Heart right ventricle (tissue), 16 donors: ENCODE measurements around the gene TANGO2. TPM values are rescaled to one million over a fixed set of nuclear protein-coding genes. Genes with fewer than 3 reads are reported as not detected.
A peak's percentile ranks its signal among the peaks of the same experiment; 100 is the strongest.

ENCODE experiments used
- ATAC-seq, 8 donors: fragments of 200-7000 bp; cut with Tn5 transposase; one replicate each; pipeline ENCODE4 v1.9.1; 2020; ENCODE audit warnings: mild to moderate bottlenecking in 8 of 8, moderate library complexity in 8 of 8, moderate number of reproducible peaks in 1 of 8
- DNase-seq, 2 donors: peaks; one replicate each; pipeline ENCODE4 v3.0.0-alpha.2; 2020
- H3K27ac ChIP-seq, 10 donors: fragments of 200-600 bp; sonication (generic) in 2 of 10; one replicate each; pipeline versions ENCODE4 v1.5.0 to v1.8.0; 2020 to 2022; ENCODE audit warnings: mild to moderate bottlenecking in 3 of 10
- H3K27me3 ChIP-seq, 7 donors: fragments of 200-600 bp; one replicate each; pipeline ENCODE4 v1.8.0; 2021 to 2022; ENCODE audit warnings: mild to moderate bottlenecking in 2 of 7
- H3K36me3 ChIP-seq, 9 donors: fragments of 200-600 bp; sonication (generic) in 1 of 9; one replicate each; pipeline versions ENCODE4 v1.5.0 to v1.8.0; 2020 to 2022; ENCODE audit warnings: mild to moderate bottlenecking in 2 of 9
- H3K4me1 ChIP-seq, 9 donors: fragments of 200-600 bp; sonication (generic) in 1 of 9; one replicate each; pipeline versions ENCODE4 v1.5.0 to v1.8.0; 2020 to 2022; ENCODE audit warnings: mild to moderate bottlenecking in 4 of 9
- H3K4me3 ChIP-seq, 10 donors: fragments of 200-600 bp; sonication (generic) in 2 of 10; one replicate each; pipeline versions ENCODE4 v1.5.0 to v1.8.0; 2020 to 2022; ENCODE audit warnings: mild to moderate bottlenecking in 7 of 10, moderate library complexity in 2 of 10
- H3K9me3 ChIP-seq, 11 donors: fragments of 200-600 bp in 10 of 11; sonication (generic) in 2 of 11; one replicate each; pipeline versions ENCODE4 v1.5.0 to v1.8.0; 2013 to 2022; ENCODE audit warnings: mild to moderate bottlenecking in 2 of 11, control low read depth in 1 of 11, moderate library complexity in 1 of 11
- WGBS, 2 donors: extraction: QIAGEN DNeasy Blood & Tissue Kit; methylation state at CpG; one replicate each; pipeline ENCODE4 v1.1.7; 2013; ENCODE audit warnings: inconsistent platforms in 1 of 2; 5-methylcytosine and 5-hydroxymethylcytosine counted together
- intact Hi-C, 10 donors: fragments of 100-400 bp; cut with DNase I; formaldehyde crosslinking; loops; one replicate each; pipeline versions ENCODE4 v1.11.1 to v1.14.2; 2022
- polyA plus RNA-seq, 2 donors: library from polyadenylated mRNA; stranded (reverse); fragments of 200-250 nt; gene quantifications; one replicate each; pipeline ENCODE4 v1.2.3, GENCODE V29; 2013
- total RNA-seq, 10 donors: library from RNA; stranded (reverse); fragmentation: NEBNext Ultra II Directional in 3 of 10; extraction: Animal tissue kit (Norgen Biotek cat#: 25700) in 3 of 10; gene quantifications; one replicate each; pipeline versions ENCODE4 v1.2.1 to v1.2.4, GENCODE V29; 2021 to 2023
- TF ChIP-seq, protein P1 (sequence below), 9 donors: fragments of 200-600 bp; sonication (generic) in 2 of 9; IDR thresholded peaks; one replicate each; pipeline versions ENCODE4 v1.5.0 to v1.8.0; 2021 to 2022; ENCODE audit warnings: antibody characterized with exemption in 9 of 9, mild to moderate bottlenecking in 5 of 9, moderate library complexity in 1 of 9
- donor health status: Arrhythmogenic right ventricular cardiomyopathy.
- donor health status: ischemic (EF 13 %, LVEDD 7.1; RV severe dilation, severe dysfunction).
- donor health status: healthy with polysubstance abuse.
- donor health status: DM: no; HTN: yes; CAD: no.
- donor health status: DM: no; HTN: no; CAD: no.
- donor health status: ischemic (EF 25% LVEDD 6.9; RV normal size, moderate dysfunction).
- donor health status: ischemic (EF 25% LVEDD 5.7; RV mildly dilated, moderate dysfunction).
- donor health status: healthy.
- donor health status: DM: yes; HTN: yes; CAD: no.
- donor health status: Ischemic cardiomyopathy.
- donor health status: ischemic (EF 35%, LVEDD 5.7; RV mildly dilated, moderate dysfunction).
- donor health status: nonischemic (EF 11% LVEDD 7.7; RV severe dilation, severe dysfunction).
- donor health status: DM: yes; HTN: yes; CAD: no.
- donor health status: PGD.
- donor health status: ischemic (EF 29% LVEDD 5.4; RV normal size, mild dysfunction).
- donor health status: nonischemic (EF 23%, LVEDD 6.1; RV moderate dilation, normal function).

The TANGO2 gene
- total and polyA plus RNA-seq, 12 donors = 34.1 to 139 (median 81.0) TPM

DNA sequence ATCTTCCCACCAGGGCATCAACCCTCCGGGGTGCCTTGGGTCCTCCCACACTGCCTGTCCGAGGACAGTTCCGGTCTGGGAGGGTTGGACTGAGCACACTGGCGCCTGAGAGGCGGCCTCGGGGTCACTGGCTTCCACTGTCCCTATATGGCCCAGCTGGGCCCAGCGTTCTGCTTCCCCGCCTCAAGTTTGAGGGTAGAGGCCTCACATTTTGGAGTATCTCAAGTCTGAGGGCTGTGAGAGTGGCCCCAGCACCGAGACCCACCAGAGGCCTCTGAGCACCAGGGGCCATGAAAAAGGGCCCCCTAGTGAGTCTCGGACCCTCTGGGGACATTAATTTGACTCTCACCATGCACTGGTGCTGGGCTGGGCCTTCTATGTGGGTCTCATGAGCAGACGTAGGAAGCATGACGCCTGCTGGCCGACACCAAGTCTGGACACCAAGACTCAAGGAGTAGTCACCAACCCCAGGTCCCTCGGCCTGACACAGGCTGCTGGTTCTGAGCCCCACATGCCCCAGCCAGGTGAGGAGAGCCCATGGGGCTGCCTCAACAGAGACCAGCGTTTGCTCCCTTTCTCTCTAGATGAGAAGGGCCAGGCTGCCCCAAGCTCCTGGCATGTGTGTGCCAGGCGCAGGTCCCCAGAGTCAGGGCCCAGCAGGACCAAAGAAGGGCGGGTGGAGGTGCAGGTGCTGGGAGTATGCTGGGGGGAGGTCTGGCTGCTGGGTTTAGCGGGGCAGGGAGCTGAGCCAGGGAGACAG lies 31.8 kb upstream of the TANGO2 start:
- intact Hi-C loops = no loop called here
- peak in 2 of 8 donors; percentile 9 to 31 for ATAC-seq
- Histone ChIP-seq H3K4me1 (peaks cover 24 to 76% (median 52%) of the 10 kb centered on the region in 9 donors), H3K9me3 (no peaks in the 10 kb centered on the region), H3K27me3 (no peaks in the 10 kb centered on the region), H3K4me3 (no peak overlapping the region), H3K36me3 (no peaks in the 10 kb centered on the region), H3K27ac (peak overlapping the region in 6 of 10 donors; percentile 47 to 88 (median 62))
- 68 to 80% methylated on average over 18 of the region's 18 CpGs for WGBS, 2 donors
- TF ChIP-seq, protein P1, sequence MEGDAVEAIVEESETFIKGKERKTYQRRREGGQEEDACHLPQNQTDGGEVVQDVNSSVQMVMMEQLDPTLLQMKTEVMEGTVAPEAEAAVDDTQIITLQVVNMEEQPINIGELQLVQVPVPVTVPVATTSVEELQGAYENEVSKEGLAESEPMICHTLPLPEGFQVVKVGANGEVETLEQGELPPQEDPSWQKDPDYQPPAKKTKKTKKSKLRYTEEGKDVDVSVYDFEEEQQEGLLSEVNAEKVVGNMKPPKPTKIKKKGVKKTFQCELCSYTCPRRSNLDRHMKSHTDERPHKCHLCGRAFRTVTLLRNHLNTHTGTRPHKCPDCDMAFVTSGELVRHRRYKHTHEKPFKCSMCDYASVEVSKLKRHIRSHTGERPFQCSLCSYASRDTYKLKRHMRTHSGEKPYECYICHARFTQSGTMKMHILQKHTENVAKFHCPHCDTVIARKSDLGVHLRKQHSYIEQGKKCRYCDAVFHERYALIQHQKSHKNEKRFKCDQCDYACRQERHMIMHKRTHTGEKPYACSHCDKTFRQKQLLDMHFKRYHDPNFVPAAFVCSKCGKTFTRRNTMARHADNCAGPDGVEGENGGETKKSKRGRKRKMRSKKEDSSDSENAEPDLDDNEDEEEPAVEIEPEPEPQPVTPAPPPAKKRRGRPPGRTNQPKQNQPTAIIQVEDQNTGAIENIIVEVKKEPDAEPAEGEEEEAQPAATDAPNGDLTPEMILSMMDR (IDR thresholded peaks at IDR 0.05) = no peak
- DNase-seq = peak; percentile 39 to 51

DNA sequence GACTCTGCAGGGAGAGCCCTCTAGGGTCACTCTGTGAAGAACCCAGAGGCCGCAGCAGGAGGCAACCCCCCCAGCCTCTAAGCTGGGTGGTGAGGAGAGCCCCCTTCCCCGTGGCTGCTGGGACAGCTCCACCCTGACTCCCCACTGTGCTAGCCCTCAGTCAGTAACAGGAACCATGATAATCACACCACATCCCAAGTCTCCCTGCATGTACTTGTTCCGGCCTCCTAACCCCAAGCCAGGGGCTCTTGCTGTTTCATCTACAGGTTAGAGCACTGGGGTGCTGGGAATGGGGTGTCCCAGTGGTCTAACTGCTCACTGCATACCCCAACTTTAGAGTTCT lies 31.2 kb upstream of the TANGO2 start:
- ATAC-seq (no peak), DNase-seq (peak in 1 of 2 donors; percentile 2)
- Histone ChIP-seq H3K27me3 (no peaks in the 10 kb centered on the region), H3K9me3 (no peaks in the 10 kb centered on the region), H3K4me1 (peaks cover 19 to 71% (median 48%) of the 10 kb centered on the region in 9 donors), H3K36me3 (no peaks in the 10 kb centered on the region), H3K27ac (peak overlapping the region in 3 of 10 donors; percentile 47 to 88 (median 88)), H3K4me3 (no peak overlapping the region)
- intact Hi-C loops = no loop called here
- TF ChIP-seq, protein P1 (IDR thresholded peaks at IDR 0.05) = no peak
- 78 to 87% methylated on average over 3 of the region's 3 CpGs for WGBS, 2 donors

DNA sequence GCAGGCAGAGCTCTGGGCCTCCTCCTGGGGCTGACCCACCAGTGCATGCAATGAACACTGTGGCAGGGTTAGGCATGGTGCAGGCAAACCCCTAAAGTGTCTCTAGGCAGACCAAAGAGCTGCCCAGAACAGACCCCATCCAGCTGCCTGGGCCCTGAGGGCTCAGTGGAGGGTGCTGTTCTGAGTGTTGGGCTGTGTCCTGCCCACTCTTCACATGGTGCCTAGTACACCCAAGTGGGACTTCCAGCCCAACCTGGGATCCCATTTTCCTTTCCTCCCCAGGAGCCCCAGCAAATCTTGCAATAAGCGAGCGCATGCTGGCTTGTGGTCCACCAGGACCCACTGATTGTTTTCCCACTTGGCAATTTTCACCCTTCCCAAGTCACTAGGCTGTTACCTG lies 30.7 kb upstream of the TANGO2 start:
- WGBS, 2 donors = 50 to 53% methylated on average over 2 of the region's 2 CpGs
- H3K27ac ChIP-seq = no peak overlapping the region

DNA sequence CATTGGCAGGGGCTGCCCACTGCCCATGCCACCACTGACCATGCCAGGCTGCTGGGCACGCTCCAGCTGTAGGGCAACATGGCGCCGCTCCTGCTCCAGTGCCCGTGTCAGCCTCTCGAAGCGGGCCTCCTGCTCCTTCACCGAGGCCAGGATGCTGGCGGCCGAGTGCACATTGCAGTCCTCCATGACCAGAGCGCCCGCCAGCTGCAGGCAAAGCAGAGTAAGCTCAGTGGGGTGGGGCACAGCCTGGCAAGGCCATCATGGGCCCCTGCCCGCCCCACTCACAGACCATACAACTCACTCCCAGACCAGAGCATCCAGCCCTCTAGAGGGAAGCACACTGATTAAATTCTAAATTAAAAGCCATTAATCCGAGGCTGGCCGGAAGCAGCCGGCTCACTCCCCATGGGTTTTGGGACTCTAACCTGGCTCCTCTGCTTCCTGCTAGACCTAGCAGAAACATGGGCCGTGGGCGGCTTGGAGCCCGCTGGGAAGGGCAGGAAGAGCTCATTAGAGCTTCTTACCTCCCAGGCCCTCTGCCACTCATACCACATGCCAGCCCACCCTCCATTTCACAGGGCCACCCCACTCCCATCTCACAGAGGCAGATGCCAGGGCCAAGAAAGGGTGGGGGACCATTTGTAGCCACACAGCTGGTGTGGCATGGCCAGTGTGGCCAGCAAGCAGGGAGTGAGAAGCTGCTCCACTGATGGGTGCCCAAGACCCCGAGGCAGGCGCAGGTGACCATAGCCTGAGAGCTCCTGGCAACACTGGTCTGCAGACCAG lies 30.1 kb upstream of the TANGO2 start:
- DNase-seq (peak in 1 of 2 donors; percentile 11), ATAC-seq (no peak)
- Histone ChIP-seq H3K9me3 (no peaks in the 10 kb centered on the region), H3K36me3 (no peaks in the 10 kb centered on the region), H3K4me3 (no peak overlapping the region), H3K27me3 (no peaks in the 10 kb centered on the region), H3K4me1 (peaks cover 9 to 66% (median 37%) of the 10 kb centered on the region in 9 donors), H3K27ac (peak overlapping the region in 4 of 10 donors; percentile 9 to 30 (median 14))
- intact Hi-C loops = no loop called here
- TF ChIP-seq, protein P1 (IDR thresholded peaks at IDR 0.05) = no peak
- WGBS, 2 donors = 87 to 88% methylated on average over 20 of the region's 20 CpGs

More for the DNA sequence above, 30.7 kb upstream of the TANGO2 start:
- peak in 1 of 2 donors; percentile 1 for DNase-seq
- intact Hi-C loops = no loop called here
- no peak for ATAC-seq
- Histone ChIP-seq H3K9me3 (no peaks in the 10 kb centered on the region), H3K36me3 (no peaks in the 10 kb centered on the region), H3K4me1 (peaks cover 15 to 66% (median 43%) of the 10 kb centered on the region in 9 donors), H3K27me3 (no peaks in the 10 kb centered on the region), H3K4me3 (no peak overlapping the region)
- TF ChIP-seq, protein P1 (IDR thresholded peaks at IDR 0.05) = no peak
